HG02588 (cell line): ENCODE results near the gene MACROD2.
A peak's percentile ranks its signal among the peaks of the same experiment; 100 is the strongest.

Source experiments
- ATAC-seq: cut with Tn5 transposase; IDR thresholded peaks from one replicate; pipeline ENCODE4 v1.9.1; 2021; ENCODE audit warnings: mild to moderate bottlenecking, moderate library complexity; ENCODE audit not compliant: unreplicated experiment

Gene MACROD2

GRCh38 chr20:15840636-15841301, 1845.5 kb downstream of the MACROD2 start:
- no peak for ATAC-seq

GRCh38 chr20:15842872-15843271, 1847.6 kb downstream of the MACROD2 start:
- ATAC-seq = peak; percentile 57

GRCh38 chr20:15843777-15844176, 1848.5 kb downstream of the MACROD2 start:
- ATAC-seq = no peak

GRCh38 chr20:15847196-15847784, 1852.0 kb downstream of the MACROD2 start:
- ATAC-seq = no peak

DNA sequence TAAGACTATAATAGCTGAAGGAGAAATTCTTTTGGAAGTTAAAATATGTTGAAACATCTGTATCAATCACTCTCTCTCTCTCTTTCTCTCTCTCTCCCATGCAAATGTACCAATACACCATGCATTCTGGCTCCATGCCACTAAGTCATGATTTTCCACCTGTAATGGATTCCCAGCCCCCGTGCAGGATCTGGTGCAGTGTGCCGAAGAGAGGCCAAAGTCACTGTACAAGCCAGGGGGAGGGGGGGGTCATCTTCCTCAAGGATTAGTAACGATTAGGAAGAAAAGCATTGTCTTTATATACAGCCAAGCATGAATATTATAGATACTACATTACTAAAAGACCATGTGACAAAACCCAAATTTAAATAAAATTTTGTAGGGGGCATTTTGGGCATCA, 1852.8 kb downstream of the MACROD2 start:
- no peak for ATAC-seq

DNA sequence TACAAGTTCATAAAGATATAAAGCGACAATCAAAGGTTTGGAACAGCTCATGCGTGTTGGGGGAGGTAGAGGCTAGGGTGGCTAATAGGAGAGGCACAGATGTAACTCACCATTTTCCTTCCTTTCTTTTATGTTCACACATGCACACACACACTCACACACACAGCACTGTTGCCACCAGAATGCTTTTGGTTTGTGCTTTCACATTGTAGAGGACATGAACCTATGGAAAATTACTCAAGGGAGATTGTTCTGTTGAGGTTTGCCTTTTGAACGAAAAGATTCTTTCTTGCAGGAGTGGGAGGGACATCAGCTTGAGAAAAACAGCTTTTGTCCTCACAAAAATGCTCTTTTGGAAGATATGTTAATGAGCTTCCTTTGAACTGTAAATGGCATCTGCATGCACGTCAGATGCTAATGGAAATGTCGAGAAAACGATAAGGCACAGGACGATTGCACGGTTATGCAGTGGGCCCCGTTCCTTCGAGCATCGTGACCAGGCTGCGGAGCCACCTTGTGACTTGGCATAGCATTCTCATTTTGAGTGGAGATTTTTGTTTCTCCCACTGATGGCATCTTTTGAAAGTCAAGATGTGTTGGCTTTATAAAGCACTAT, 1853.8 kb downstream of the MACROD2 start:
- no peak for ATAC-seq

- no peak for ATAC-seq
These were observed 1856.4 kb downstream of the MACROD2 start for GRCh38 chr20:15851576-15852215.

- ATAC-seq = no peak
These were observed 1859.6 kb downstream of the MACROD2 start for GRCh38 chr20:15854911-15855310.

- peak; percentile 81 for ATAC-seq
These were observed 1862.0 kb downstream of the MACROD2 start for GRCh38 chr20:15857173-15857784.

DNA sequence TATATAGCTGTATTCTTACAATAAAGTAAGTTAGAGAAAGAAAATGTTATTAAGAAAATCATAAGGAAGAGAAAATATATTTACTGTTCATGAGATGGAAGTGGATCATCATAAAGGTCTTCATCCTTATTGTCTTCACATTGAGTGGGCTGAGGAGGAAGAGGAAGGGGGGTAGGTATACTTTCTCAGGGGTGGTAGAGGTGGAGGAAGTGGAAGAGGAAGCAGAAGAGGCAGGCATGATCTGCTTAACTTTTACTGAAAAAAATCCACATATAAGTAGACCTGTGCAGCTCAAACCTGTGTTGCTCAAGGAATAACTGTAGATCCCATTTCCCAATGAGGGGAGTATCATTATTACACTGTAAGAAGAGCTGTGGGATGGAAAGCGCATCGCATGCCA, 1863.7 kb downstream of the MACROD2 start:
- no peak for ATAC-seq

DNA sequence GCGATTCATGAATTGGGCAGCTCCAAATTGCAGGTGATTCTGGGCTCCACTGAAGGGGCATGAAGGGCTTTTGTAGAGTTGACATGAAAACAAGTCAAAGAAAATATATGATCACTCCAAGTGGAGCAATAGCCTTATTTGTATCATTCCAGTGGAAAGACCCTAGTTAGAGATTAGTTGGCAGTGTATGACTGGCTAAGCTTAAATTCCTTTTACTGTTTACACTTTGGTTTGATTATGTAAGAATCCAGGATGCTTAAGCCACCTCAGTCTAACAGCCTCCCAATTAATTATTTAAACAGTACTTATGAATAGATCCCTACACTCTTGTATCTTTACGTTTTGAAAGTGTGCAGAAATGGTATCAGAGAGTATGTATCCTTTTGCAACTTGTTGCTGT, 1865.5 kb downstream of the MACROD2 start:
- ATAC-seq = no peak

- no peak for ATAC-seq
These were observed 1866.9 kb downstream of the MACROD2 start for GRCh38 chr20:15862178-15862577.

DNA sequence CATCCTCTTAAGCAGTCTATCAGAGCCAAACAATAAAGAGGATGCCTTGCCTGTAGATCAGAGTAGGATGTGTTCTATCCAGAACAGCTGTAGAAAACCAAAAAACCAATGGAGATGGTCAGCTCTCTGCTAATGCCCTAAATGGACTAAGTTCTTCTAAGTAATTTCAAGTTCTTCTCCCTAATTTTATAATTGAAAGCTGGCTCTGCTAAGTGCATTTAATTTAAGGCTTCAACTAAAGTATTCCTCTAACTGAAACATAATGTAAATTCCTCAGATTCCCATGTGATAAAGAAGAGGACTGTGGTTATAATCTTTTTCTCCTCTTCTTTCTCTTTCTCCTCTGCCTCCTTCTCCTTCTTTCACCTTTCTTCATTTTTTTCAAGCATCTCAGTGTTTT, 1868.4 kb downstream of the MACROD2 start:
- ATAC-seq = no peak

DNA sequence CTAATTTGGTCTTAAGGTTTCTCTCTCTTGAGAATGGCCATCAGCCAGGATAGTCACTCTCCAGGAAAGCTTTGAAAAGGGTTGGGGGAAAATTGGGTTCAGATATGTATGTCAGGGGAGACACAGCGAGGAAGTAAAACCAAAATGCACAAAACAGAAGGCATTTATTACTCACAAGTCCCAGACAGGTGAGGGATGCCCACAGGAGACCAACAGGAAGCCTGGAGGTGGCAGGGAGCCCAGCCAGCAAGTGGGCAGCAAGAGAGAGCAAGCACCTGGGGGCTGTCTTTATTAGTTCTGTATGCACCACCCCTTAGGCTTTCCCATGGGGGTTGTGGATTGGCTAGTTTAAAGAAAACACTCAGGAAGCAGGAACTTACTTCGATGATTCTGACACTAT, 1870.2 kb downstream of the MACROD2 start:
- no peak for ATAC-seq

- ATAC-seq = no peak
These were observed 1871.8 kb downstream of the MACROD2 start for GRCh38 chr20:15866916-15867730.

DNA sequence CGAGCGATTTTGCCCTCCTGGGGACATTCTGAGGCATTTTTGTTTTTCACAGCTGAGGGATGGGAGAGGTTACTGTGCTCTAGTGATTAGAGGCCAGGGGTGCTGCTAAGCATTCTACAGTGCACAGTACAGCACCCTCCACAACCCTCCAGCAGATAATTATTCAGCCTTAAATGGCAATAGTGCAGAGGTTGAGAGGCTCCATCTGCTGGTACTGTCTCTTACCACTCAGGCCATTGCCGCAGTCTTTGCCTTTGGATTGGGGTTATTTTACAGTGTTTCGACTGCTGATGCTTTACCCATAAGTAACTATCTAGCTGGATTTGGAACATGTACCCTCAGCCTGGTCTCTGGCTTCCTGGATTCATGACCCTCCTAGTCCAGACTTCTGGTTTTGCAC, 1872.6 kb downstream of the MACROD2 start:
- no peak for ATAC-seq

- ATAC-seq = no peak
These were observed 1880.1 kb downstream of the MACROD2 start for GRCh38 chr20:15875446-15875845.

DNA sequence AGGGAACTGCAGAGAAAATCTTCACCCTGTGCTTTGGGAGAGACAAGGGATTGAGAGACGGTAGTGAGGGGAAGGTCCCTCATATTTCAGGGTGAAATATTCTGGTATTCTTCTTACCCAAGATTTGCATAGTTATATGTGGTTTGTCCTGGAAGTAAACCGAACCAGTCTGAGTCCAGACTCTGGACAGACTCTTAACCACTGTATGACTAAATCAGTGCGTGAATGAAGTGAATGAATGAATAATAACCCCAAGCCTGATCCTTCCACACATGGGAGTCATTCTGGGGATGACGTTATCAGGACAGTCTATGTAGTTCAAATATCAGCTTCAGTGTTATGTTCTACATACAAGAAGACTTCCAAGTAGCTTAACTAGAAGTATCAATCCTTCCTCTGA, 1887.2 kb downstream of the MACROD2 start:
- peak; percentile 75 for ATAC-seq

GRCh38 chr20:15886250-15886649, 1890.9 kb downstream of the MACROD2 start:
- ATAC-seq = no peak

GRCh38 chr20:15887387-15887786, 1892.1 kb downstream of the MACROD2 start:
- ATAC-seq = no peak

DNA sequence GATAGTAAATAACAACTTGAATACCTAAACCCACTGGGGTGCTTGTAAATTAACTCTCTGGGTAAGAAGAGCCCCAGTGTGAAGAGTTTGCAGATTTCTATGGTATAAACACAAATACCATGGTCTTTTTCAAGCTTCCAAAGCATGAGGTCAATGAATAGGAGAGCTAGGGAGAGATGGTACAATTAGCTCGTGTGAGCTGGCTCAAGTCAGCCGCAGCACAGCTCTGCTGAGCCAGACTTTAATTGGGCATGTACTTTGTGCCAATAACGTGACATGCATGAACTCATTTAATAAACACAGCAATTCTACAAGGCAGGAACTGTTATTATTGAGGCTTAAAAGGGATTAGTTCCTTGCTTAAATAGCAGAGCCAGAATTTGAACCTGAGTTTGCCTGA, 1893.7 kb downstream of the MACROD2 start:
- no peak for ATAC-seq
